SK-N-SH (cell line): ENCODE measurements around the gene TRAF4. TPM values are rescaled to one million over a fixed set of nuclear protein-coding genes. Genes with fewer than 3 reads are reported as not detected.

Experiments used
- CTCF ChIA-PET: fragments of 300-600, 350-600 bp; formaldehyde crosslinking; extraction: SDS; loops from one replicate; lab custom pipeline; 2021; lab: Yijun Ruan, JAX
- POLR2A ChIA-PET: fragments of 350-600 bp; sonication (Branson Sonifier 250); formaldehyde crosslinking; extraction: SDS; loops from one replicate; lab custom pipeline; 2020; ENCODE audit warnings: antibody characterized with exemption, inconsistent platforms; lab: Yijun Ruan, JAX
- DNase-seq: peaks from one replicate; pipeline ENCODE4 v3.0.0; 2012
- H2AFZ ChIP-seq: fragments of 200-600 bp; sonication (generic); 2 replicates; pipeline ENCODE4 v1.8.1; 2016; ENCODE audit warnings: antibody characterized with exemption, mild to moderate bottlenecking, low read depth
- H3F3A ChIP-seq: fragments of 200-600 bp; sonication (generic); replicated peaks from 2 replicates; pipeline ENCODE3; 2016; ENCODE audit warnings: antibody characterized with exemption, mild to moderate bottlenecking; ENCODE audit not compliant: insufficient read depth
- H3K27ac ChIP-seq, 2 experiments: fragments of 200-500 bp in 1 of 2; fragments of 200-600 bp in 1 of 2; sonication (Bioruptor generic) in 1 of 2; sonication (generic), shearing (Covaris generic) in 1 of 2; 2 replicates each; pipeline versions ENCODE4 v1.5.1 to v1.6.1; 2014 to 2016; ENCODE audit warnings: low read depth in 2 of 2, inconsistent platforms in 1 of 2, low read length in 1 of 2, mild to moderate bottlenecking in 1 of 2, mixed read lengths in 1 of 2
- H3K27me3 ChIP-seq: fragments of 200-600 bp; sonication (generic), shearing (Covaris generic); 2 replicates; pipeline ENCODE4 v1.6.1; 2016; ENCODE audit warnings: mixed run types; ENCODE audit not compliant: insufficient read depth
- H3K36me3 ChIP-seq, 2 experiments: fragments of 200-500 bp in 1 of 2; fragments of 200-600 bp in 1 of 2; sonication (Bioruptor generic) in 1 of 2; sonication (generic) in 1 of 2; replicated peaks in 1 of 2; 2 replicates each; pipeline versions ENCODE3 to v1.5.1; 2014 to 2016; ENCODE audit warnings: low read length in 1 of 2, mild to moderate bottlenecking in 1 of 2; ENCODE audit not compliant: insufficient read depth in 2 of 2, control insufficient read depth in 1 of 2
- H3K4me1 ChIP-seq, 2 experiments: fragments of 200-500 bp in 1 of 2; fragments of 200-600 bp in 1 of 2; sonication (Bioruptor generic) in 1 of 2; sonication (generic), shearing (Covaris generic) in 1 of 2; 2 replicates each; pipeline versions ENCODE4 v1.5.1 to v1.6.1; 2014 to 2016; ENCODE audit warnings: low read depth in 1 of 2, low read length in 1 of 2, mixed run types in 1 of 2; ENCODE audit not compliant: insufficient read depth in 2 of 2, control insufficient read depth in 1 of 2
- H3K4me2 ChIP-seq: fragments of 200-600 bp; sonication (generic), shearing (Covaris generic); 2 replicates; pipeline ENCODE4 v1.6.1; 2017; ENCODE audit warnings: mixed run types
- H3K4me3 ChIP-seq, 2 experiments: fragments of 200-500 bp in 1 of 2; fragments of 200-600 bp in 1 of 2; sonication (Bioruptor generic) in 1 of 2; sonication (generic), shearing (Covaris generic) in 1 of 2; 2 replicates each; pipeline versions ENCODE4 v1.5.1 to v1.8.1; 2014 to 2016; ENCODE audit warnings: low read depth in 2 of 2, inconsistent platforms in 1 of 2, low read length in 1 of 2, mild to moderate bottlenecking in 1 of 2, mixed read lengths in 1 of 2, moderate library complexity in 1 of 2
- H3K79me2 ChIP-seq: fragments of 200-600 bp; sonication (generic); 2 replicates; pipeline ENCODE4 v1.8.1; 2017; ENCODE audit warnings: mild to moderate bottlenecking; ENCODE audit not compliant: insufficient read depth
- H3K9ac ChIP-seq: fragments of 200-600 bp; sonication (generic); 2 replicates; pipeline ENCODE4 v1.6.1; 2017; ENCODE audit warnings: mixed run types
- H3K9me2 ChIP-seq: fragments of 200-600 bp; sonication (generic); 2 replicates; pipeline ENCODE4 v1.6.1; 2017; ENCODE audit warnings: mixed run types
- H3K9me3 ChIP-seq: fragments of 200-600 bp; sonication (generic); 2 replicates; pipeline ENCODE4 v1.6.1; 2017; ENCODE audit warnings: mixed run types, mild to moderate bottlenecking, moderate library complexity
- H4K20me1 ChIP-seq: fragments of 200-600 bp; sonication (generic); 2 replicates; pipeline ENCODE4 v1.6.1; 2017; ENCODE audit warnings: mild to moderate bottlenecking, mixed run types; ENCODE audit not compliant: insufficient read depth
- CHD2 ChIP-seq: fragments of 150-350 bp; IDR thresholded peaks from 2 replicates; pipeline ENCODE4 v1.6.1; 2018; ENCODE audit warnings: low read length; ENCODE audit not compliant: partially characterized antibody
- EP300 ChIP-seq, 2 experiments: IDR thresholded peaks; 2 replicates each; pipeline versions ENCODE4 v1.4.0 to v1.6.1; 2012; ENCODE audit warnings: borderline replicate concordance in 1 of 2, low read depth in 1 of 2, low read length in 1 of 2
- FOXJ3 ChIP-seq: sonication (generic); formaldehyde crosslinking; IDR thresholded peaks from 2 replicates; pipeline ENCODE4 v1.5.1; 2020; ENCODE audit warnings: mild to moderate bottlenecking, missing genetic modification reagents
- GATA2 ChIP-seq: sonication (generic); formaldehyde crosslinking; IDR thresholded peaks from 2 replicates; pipeline ENCODE4 v1.5.0; 2020; ENCODE audit warnings: mild to moderate bottlenecking, missing genetic modification reagents
- MXI1 ChIP-seq: IDR thresholded peaks from 2 replicates; pipeline ENCODE4 v1.6.1; 2012; ENCODE audit warnings: mild to moderate bottlenecking, low read depth, low read length, improper control_type of control experiment
- POLR2AphosphoS5 ChIP-seq: IDR thresholded peaks from 2 replicates; pipeline ENCODE4 v1.6.1; 2012; ENCODE audit warnings: low read depth, low read length
- RAD21 ChIP-seq: IDR thresholded peaks from 2 replicates; pipeline ENCODE4 v1.6.1; 2012; ENCODE audit warnings: mild to moderate bottlenecking, low read length
- RFX5 ChIP-seq: IDR thresholded peaks from 2 replicates; pipeline ENCODE4 v1.6.1; 2012; ENCODE audit warnings: mild to moderate bottlenecking, improper control_type of control experiment, low read length
- RXRA ChIP-seq: IDR thresholded peaks from 2 replicates; pipeline ENCODE4 v1.4.0; 2012; ENCODE audit warnings: low read depth, mild to moderate bottlenecking, borderline replicate concordance
- SMC3 ChIP-seq: IDR thresholded peaks from 2 replicates; pipeline ENCODE4 v1.6.1; 2012; ENCODE audit warnings: low read depth, low read length, improper control_type of control experiment
- TAF1 ChIP-seq: IDR thresholded peaks from 2 replicates; pipeline ENCODE4 v1.6.1; 2012; ENCODE audit warnings: low read depth, mild to moderate bottlenecking, low read length, moderate library complexity, borderline replicate concordance
- TCF12 ChIP-seq: IDR thresholded peaks from 2 replicates; pipeline ENCODE4 v1.4.0; 2012
- TEAD4 ChIP-seq: IDR thresholded peaks from 2 replicates; pipeline ENCODE4 v1.4.0; 2012; ENCODE audit warnings: mild to moderate bottlenecking, borderline replicate concordance; ENCODE audit not compliant: insufficient read depth
- WGBS: methylation state at CpG from one replicate; pipeline ENCODE4 v1.1.6; 2017; ENCODE audit warnings: low lambda C conversion rate; 5-methylcytosine and 5-hydroxymethylcytosine counted together
- polyA plus RNA-seq, 3 experiments: library from polyadenylated mRNA; depleted of rRNA; stranded (reverse); fragments of >200 nt; gene quantifications; 2 replicates each; pipeline ENCODE4 v1.2.3, GENCODE V29; 2012
- TF ChIP-seq, protein P1 (sequence below): IDR thresholded peaks from 2 replicates; pipeline ENCODE4 v1.6.1; 2012; ENCODE audit warnings: mild to moderate bottlenecking, low read depth, low read length, moderate library complexity

The TRAF4 gene
- polyA plus RNA-seq, 1 of the 3 experiments (the other 2 are of a cell fraction) = 95.7 TPM

DNA sequence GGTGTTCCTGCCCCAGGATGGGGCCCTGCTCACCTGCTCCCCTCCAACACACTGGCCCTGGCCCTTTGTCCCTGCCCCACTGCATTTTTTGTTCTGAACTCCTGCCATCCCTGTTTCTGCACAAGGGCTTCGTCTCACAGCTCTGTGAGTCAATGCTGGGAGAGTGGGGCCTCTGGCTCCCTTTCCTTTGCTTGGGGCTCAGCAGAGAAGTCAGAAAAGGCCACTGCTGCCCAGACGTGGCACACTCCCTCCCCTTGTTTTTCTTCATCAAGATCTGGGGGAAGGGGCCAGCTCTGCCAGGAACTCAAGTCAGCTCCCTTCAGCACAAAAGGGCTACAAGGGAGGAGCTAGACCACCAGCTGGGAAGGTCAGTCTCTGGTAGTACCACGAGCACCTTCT lies 41.1 kb upstream of the TRAF4 start:
- TF ChIP-seq TCF12 (no peak), SMC3 (no peak), MXI1 (no peak), FOXJ3 (CRISPR knock-in tag) (no peak), RXRA (no peak), EP300 (IDR thresholded peaks at IDR 0.05; ENCODE audit: borderline replicate concordance in 1 of 2, low read depth in 1 of 2, low read length in 1 of 2) (no peak), GATA2 (no peak), TAF1 (no peak), RAD21 (no peak), CHD2 (no peak)
- TF ChIP-seq, protein P1, sequence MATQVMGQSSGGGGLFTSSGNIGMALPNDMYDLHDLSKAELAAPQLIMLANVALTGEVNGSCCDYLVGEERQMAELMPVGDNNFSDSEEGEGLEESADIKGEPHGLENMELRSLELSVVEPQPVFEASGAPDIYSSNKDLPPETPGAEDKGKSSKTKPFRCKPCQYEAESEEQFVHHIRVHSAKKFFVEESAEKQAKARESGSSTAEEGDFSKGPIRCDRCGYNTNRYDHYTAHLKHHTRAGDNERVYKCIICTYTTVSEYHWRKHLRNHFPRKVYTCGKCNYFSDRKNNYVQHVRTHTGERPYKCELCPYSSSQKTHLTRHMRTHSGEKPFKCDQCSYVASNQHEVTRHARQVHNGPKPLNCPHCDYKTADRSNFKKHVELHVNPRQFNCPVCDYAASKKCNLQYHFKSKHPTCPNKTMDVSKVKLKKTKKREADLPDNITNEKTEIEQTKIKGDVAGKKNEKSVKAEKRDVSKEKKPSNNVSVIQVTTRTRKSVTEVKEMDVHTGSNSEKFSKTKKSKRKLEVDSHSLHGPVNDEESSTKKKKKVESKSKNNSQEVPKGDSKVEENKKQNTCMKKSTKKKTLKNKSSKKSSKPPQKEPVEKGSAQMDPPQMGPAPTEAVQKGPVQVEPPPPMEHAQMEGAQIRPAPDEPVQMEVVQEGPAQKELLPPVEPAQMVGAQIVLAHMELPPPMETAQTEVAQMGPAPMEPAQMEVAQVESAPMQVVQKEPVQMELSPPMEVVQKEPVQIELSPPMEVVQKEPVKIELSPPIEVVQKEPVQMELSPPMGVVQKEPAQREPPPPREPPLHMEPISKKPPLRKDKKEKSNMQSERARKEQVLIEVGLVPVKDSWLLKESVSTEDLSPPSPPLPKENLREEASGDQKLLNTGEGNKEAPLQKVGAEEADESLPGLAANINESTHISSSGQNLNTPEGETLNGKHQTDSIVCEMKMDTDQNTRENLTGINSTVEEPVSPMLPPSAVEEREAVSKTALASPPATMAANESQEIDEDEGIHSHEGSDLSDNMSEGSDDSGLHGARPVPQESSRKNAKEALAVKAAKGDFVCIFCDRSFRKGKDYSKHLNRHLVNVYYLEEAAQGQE = no peak
- TF ChIP-seq, all 33 proteins: peak for 0
- no peaks in the 10 kb centered on the region for H3K27me3 ChIP-seq
- H3K4me2 ChIP-seq = no peak overlapping the region
- H3K79me2 ChIP-seq = no peaks in the 10 kb centered on the region
- POLR2A ChIA-PET = no interaction called here
- peaks cover 8% of the 10 kb centered on the region for H3F3A ChIP-seq
- WGBS = 85% methylated on average over 3 of the region's 3 CpGs
- H3K9ac ChIP-seq = no peak overlapping the region
- no peak overlapping the region for H3K4me3 ChIP-seq
- H3K4me1 ChIP-seq = peaks cover 0 to 14% of the 10 kb centered on the region in 2 experiments; a peak in 1 of 4 replicates
- H3K27ac ChIP-seq = no peak overlapping the region
- CTCF ChIA-PET = no interaction called here
- no peak for DNase-seq
- peaks cover 23 to 63% of the 10 kb centered on the region in 2 experiments for H3K36me3 ChIP-seq
- no peak overlapping the region for H2AFZ ChIP-seq
- H3K9me3 ChIP-seq = no peaks in the 10 kb centered on the region
- no peaks in the 10 kb centered on the region for H3K9me2 ChIP-seq
- no peaks in the 10 kb centered on the region for H4K20me1 ChIP-seq

DNA sequence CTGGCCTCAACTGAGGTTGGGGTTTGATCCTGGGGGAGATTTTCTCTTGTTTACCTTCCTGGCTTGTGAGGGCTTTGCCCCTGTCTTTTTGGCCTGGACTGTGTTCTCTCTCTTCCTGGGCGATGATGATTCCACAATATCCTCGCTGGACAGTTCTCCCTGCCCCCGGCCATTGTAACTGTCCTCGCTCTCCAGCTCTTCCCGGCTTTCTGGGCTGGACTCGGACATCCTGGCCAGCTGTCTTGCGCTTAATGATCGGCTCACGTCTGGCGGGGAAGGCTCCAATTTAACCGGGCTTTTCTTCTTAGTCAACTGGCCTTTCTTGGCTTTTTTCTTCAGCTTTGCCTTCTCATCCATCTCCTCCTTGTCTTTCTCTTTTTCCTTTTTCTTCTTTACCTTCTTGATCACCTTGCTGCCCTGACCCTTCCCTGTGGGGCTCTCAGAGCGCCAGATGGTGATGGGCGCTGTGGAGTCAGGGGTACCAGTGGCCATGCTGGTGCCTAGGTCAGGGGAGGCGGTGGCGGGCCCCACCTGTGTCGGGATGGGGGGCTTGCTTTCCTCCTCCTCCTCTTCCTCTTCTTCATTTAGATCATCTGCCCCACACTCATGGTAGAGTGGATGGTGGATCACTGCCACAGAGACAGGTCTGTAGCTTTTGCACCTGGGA lies 40.1 kb upstream of the TRAF4 start:
- no peaks in the 10 kb centered on the region for H3K79me2 ChIP-seq
- no peak overlapping the region for H3K4me2 ChIP-seq
- no peak overlapping the region; a peak in 1 of 4 replicates for H3K27ac ChIP-seq
- DNase-seq = no peak
- CTCF ChIA-PET = interaction anchor here (0.8 to 1.2 kb wide), 2 partner anchors 41 to 45 kb away, joined by 3 read pairs; no protein-coding TSS in a partner anchor
- H3K9me2 ChIP-seq = no peaks in the 10 kb centered on the region
- H3K9me3 ChIP-seq = no peaks in the 10 kb centered on the region
- no peaks in the 10 kb centered on the region for H4K20me1 ChIP-seq
- H3K9ac ChIP-seq = no peak overlapping the region
- H3K4me3 ChIP-seq = no peak overlapping the region
- H3K27me3 ChIP-seq = no peaks in the 10 kb centered on the region
- H3F3A ChIP-seq = peaks cover 14% of the 10 kb centered on the region
- no peak overlapping the region for H2AFZ ChIP-seq
- peaks cover 0 to 14% of the 10 kb centered on the region in 2 experiments; a peak in 1 of 4 replicates for H3K4me1 ChIP-seq
- POLR2A ChIA-PET = interaction anchor here (1.1 kb wide), 1 partner anchor 11 kb away, joined by 3 read pairs; no protein-coding TSS in a partner anchor
- TF ChIP-seq POLR2AphosphoS5 = no peak
- no peak for TF ChIP-seq TEAD4
- TF ChIP-seq RFX5 = no peak
- peaks cover 21 to 54% of the 10 kb centered on the region in 2 experiments for H3K36me3 ChIP-seq
- WGBS = 95% methylated on average over 16 of the region's 16 CpGs
